GM23338 (cell line): ENCODE measurements around the gene SH3RF3. TPM values are rescaled to one million over a fixed set of nuclear protein-coding genes. Genes with fewer than 3 reads are reported as not detected.
A peak's percentile ranks its signal among the peaks of the same experiment; 100 is the strongest.

Experiments
- ATAC-seq: fragments of 200-7000 bp; cut with Tn5 transposase; 3 replicates; pipeline ENCODE4 v1.9.1; 2020
- DNase-seq: peaks from one replicate; pipeline ENCODE4 v3.0.0-alpha.2; 2015; ENCODE audit warnings: low spot score
- H2AFZ ChIP-seq: fragments of 200-600 bp; sonication (generic); 2 replicates; pipeline ENCODE4 v1.8.0; 2016; ENCODE audit warnings: antibody characterized with exemption, mild to moderate bottlenecking, moderate library complexity
- H3F3A ChIP-seq: fragments of 200-600 bp; sonication (generic); replicated peaks from 2 replicates; pipeline ENCODE4 v1.8.0; 2017; ENCODE audit warnings: antibody characterized with exemption, mixed run types, low read depth
- H3K27ac ChIP-seq: fragments of 200-600 bp; sonication (generic); 2 replicates; pipeline ENCODE4 v1.6.1; 2016; ENCODE audit warnings: low read depth
- H3K27me3 ChIP-seq: fragments of 200-600 bp; sonication (generic); 2 replicates; pipeline ENCODE4 v1.8.0; 2016; ENCODE audit warnings: mild to moderate bottlenecking, mixed run types, moderate library complexity; ENCODE audit not compliant: insufficient read depth
- H3K36me3 ChIP-seq: fragments of 200-600 bp; sonication (generic); 2 replicates; pipeline ENCODE4 v1.8.0; 2016; ENCODE audit warnings: mild to moderate bottlenecking; ENCODE audit not compliant: insufficient read depth
- H3K4me1 ChIP-seq: fragments of 200-600 bp; sonication (generic); 2 replicates; pipeline ENCODE4 v1.8.0; 2016; ENCODE audit warnings: mild to moderate bottlenecking, moderate library complexity; ENCODE audit not compliant: insufficient read depth
- H3K4me2 ChIP-seq: fragments of 200-600 bp; sonication (generic); 2 replicates; pipeline ENCODE4 v1.7.1; 2017; ENCODE audit warnings: mixed run types
- H3K4me3 ChIP-seq: fragments of 200-600 bp; sonication (generic); 2 replicates; pipeline ENCODE4 v1.6.1; 2016; ENCODE audit warnings: mixed run types
- H3K79me2 ChIP-seq: fragments of 200-600 bp; sonication (generic); replicated peaks from 2 replicates; pipeline ENCODE4 v1.8.0; 2017; ENCODE audit warnings: mild to moderate bottlenecking; ENCODE audit not compliant: insufficient read depth
- H3K9me2 ChIP-seq: fragments of 200-600 bp; sonication (generic); 2 replicates; pipeline ENCODE4 v1.8.0; 2017; ENCODE audit not compliant: insufficient read depth
- H4K20me1 ChIP-seq: fragments of 200-600 bp; sonication (generic); replicated peaks from 2 replicates; pipeline ENCODE4 v1.8.0; 2017; ENCODE audit warnings: mild to moderate bottlenecking; ENCODE audit not compliant: insufficient read depth
- H3K27ac Mint-ChIP-seq: 2 replicates; pipeline ENCODE4 v1.8.0; 2020; ENCODE audit warnings: inconsistent platforms, mild to moderate bottlenecking, moderate library complexity, mixed read lengths
- H3K27me3 Mint-ChIP-seq: 3 replicates; pipeline ENCODE4 v1.8.0; 2022; ENCODE audit warnings: low read depth, mild to moderate bottlenecking, moderate library complexity, mixed read lengths, inconsistent platforms; ENCODE audit not compliant: insufficient read depth, poor library complexity
- H3K36me3 Mint-ChIP-seq: 3 replicates; pipeline ENCODE4 v1.8.0; 2021; ENCODE audit warnings: low read depth, mild to moderate bottlenecking, inconsistent platforms, moderate library complexity, mixed read lengths
- H3K4me1 Mint-ChIP-seq: 3 replicates; pipeline ENCODE4 v1.8.0; 2020; ENCODE audit warnings: mild to moderate bottlenecking, inconsistent platforms, mixed read lengths
- H3K4me3 Mint-ChIP-seq: 3 replicates; pipeline ENCODE4 v1.8.0; 2021; ENCODE audit warnings: moderate library complexity, mild to moderate bottlenecking, inconsistent platforms, mixed read lengths
- H3K9me3 Mint-ChIP-seq: 3 replicates; pipeline ENCODE4 v1.8.0; 2020; ENCODE audit warnings: moderate library complexity, mild to moderate bottlenecking, inconsistent platforms, mixed read lengths
- CREB1 ChIP-seq: fragments of 250-450 bp; sonication (Bioruptor Pico); IDR thresholded peaks from 2 replicates; pipeline ENCODE4 v1.5.0; 2020; ENCODE audit warnings: low read depth, mild to moderate bottlenecking, moderate library complexity
- EZH2 ChIP-seq: fragments of 200-600 bp; sonication (generic); IDR thresholded peaks from one replicate; pipeline ENCODE4 v1.8.0; 2017; ENCODE audit warnings: antibody characterized with exemption, mild to moderate bottlenecking, low read depth; ENCODE audit not compliant: unreplicated experiment
- EZH2phosphoT487 ChIP-seq: fragments of 200-600 bp; sonication (generic); IDR thresholded peaks from one replicate; pipeline ENCODE4 v1.8.1; 2018; ENCODE audit warnings: antibody characterized with exemption; ENCODE audit not compliant: unreplicated experiment
- JUNB ChIP-seq: IDR thresholded peaks from one replicate; pipeline ENCODE4 v1.6.1; 2016; ENCODE audit warnings: antibody characterized with exemption; ENCODE audit not compliant: unreplicated experiment
- NANOG ChIP-seq: IDR thresholded peaks from 2 replicates; pipeline ENCODE4 v1.6.1; 2016; ENCODE audit warnings: antibody characterized with exemption, borderline replicate concordance
- POLR2AphosphoS5 ChIP-seq: IDR thresholded peaks from 2 replicates; pipeline ENCODE4 v1.6.1; 2016; ENCODE audit warnings: antibody characterized with exemption, low read depth
- STAT1 ChIP-seq: IDR thresholded peaks from one replicate; pipeline ENCODE4 v1.6.1; 2016; ENCODE audit warnings: antibody characterized with exemption; ENCODE audit not compliant: unreplicated experiment
- ZNF114 ChIP-seq: fragments of 250-450 bp; sonication (Bioruptor Pico); IDR thresholded peaks from 2 replicates; pipeline ENCODE4 v1.5.0; 2020; ENCODE audit warnings: mild to moderate bottlenecking, moderate library complexity
- ZNF331 ChIP-seq: fragments of 250-450 bp; sonication (Bioruptor Pico); IDR thresholded peaks from 2 replicates; pipeline ENCODE4 v1.5.0; 2020; ENCODE audit warnings: low read depth, mild to moderate bottlenecking, moderate library complexity
- polyA plus RNA-seq: library from polyadenylated mRNA; unstranded; fragments of >200 nt; fragmentation: Nextera tagmentation; extraction: Ambion mirVana; gene quantifications from 2 replicates; pipeline ENCODE4 v1.2.1, GENCODE V29; 2016
- total RNA-seq: library from RNA; depleted of rRNA; stranded (reverse); fragments of >200 nt; shearing (Covaris generic); gene quantifications from 2 replicates; pipeline ENCODE4 v1.2.3, GENCODE V29; 2014
- TF ChIP-seq, protein P1 (sequence below), 2 experiments: fragments of 200-600 bp in 1 of 2; sonication (generic) in 1 of 2; conservative IDR thresholded peaks; 2 replicates each; pipeline versions ENCODE4 v1.5.1 to v1.6.1; 2016 to 2017; ENCODE audit warnings: antibody characterized with exemption in 2 of 2, low read depth in 2 of 2, mild to moderate bottlenecking in 2 of 2, moderate library complexity in 1 of 2
- TF ChIP-seq, protein P2 (sequence below): IDR thresholded peaks from 2 replicates; pipeline ENCODE4 v1.6.1; 2016; ENCODE audit warnings: antibody characterized with exemption
- TF ChIP-seq, protein P3 (sequence below): IDR thresholded peaks from one replicate; pipeline ENCODE4 v1.6.1; 2018; ENCODE audit warnings: antibody characterized with exemption; ENCODE audit not compliant: unreplicated experiment
- TF ChIP-seq, protein P4 (sequence below): fragments of 250-450 bp; sonication (Bioruptor Pico); IDR thresholded peaks from 2 replicates; pipeline ENCODE4 v1.5.0; 2020; ENCODE audit warnings: mild to moderate bottlenecking, moderate library complexity

SH3RF3 gene
- total and polyA plus RNA-seq, 2 experiments from 2014 or later, result 0.11 to 0.63 TPM

DNA sequence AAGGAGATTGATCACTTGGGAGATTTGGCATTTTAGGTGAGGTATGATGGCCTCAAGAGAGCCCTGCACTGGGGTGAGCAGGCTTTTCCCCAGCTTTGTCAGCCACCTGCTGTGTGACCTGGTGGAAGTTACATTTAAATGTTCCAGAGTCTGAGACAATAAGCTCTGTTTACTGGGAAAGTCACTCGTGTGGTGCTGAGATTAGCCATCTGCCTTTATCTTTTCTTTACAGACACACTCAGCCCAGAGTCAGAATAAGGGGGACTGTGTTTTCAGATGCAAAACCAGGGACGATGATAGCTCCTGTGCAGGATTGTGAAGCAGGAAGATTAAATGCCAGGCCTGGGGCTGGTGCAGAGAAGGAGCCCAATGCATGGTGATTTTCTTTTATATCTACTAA, 47.9 kb downstream of the SH3RF3 start:
- H3K79me2 ChIP-seq, result no peaks in the 10 kb centered on the region
- no peak overlapping the region for H3K4me3 Mint-ChIP-seq
- no peaks in the 10 kb centered on the region for H3K9me2 ChIP-seq
- peaks cover 25% of the 10 kb centered on the region for H3K4me1 Mint-ChIP-seq
- no peak overlapping the region for H3K4me3 ChIP-seq
- peaks cover 7% of the 10 kb centered on the region; the same call in 2 of the 3 replicates for H3K36me3 Mint-ChIP-seq
- peak; percentile 42 for ATAC-seq
- TF ChIP-seq ZNF331 (CRISPR knock-in tag) (no peak), STAT1 (no peak), EZH2 (no peak), EZH2phosphoT487 (no peak), ZNF114 (CRISPR knock-in tag) (no peak), JUNB (no peak), NANOG (no peak), CREB1 (CRISPR knock-in tag) (no peak), POLR2AphosphoS5 (no peak)
- TF ChIP-seq, protein P1, sequence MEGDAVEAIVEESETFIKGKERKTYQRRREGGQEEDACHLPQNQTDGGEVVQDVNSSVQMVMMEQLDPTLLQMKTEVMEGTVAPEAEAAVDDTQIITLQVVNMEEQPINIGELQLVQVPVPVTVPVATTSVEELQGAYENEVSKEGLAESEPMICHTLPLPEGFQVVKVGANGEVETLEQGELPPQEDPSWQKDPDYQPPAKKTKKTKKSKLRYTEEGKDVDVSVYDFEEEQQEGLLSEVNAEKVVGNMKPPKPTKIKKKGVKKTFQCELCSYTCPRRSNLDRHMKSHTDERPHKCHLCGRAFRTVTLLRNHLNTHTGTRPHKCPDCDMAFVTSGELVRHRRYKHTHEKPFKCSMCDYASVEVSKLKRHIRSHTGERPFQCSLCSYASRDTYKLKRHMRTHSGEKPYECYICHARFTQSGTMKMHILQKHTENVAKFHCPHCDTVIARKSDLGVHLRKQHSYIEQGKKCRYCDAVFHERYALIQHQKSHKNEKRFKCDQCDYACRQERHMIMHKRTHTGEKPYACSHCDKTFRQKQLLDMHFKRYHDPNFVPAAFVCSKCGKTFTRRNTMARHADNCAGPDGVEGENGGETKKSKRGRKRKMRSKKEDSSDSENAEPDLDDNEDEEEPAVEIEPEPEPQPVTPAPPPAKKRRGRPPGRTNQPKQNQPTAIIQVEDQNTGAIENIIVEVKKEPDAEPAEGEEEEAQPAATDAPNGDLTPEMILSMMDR (conservative IDR thresholded peaks at IDR 0.05; ENCODE audit: low read depth in 2 of 2), result no peak
- TF ChIP-seq, protein P2, sequence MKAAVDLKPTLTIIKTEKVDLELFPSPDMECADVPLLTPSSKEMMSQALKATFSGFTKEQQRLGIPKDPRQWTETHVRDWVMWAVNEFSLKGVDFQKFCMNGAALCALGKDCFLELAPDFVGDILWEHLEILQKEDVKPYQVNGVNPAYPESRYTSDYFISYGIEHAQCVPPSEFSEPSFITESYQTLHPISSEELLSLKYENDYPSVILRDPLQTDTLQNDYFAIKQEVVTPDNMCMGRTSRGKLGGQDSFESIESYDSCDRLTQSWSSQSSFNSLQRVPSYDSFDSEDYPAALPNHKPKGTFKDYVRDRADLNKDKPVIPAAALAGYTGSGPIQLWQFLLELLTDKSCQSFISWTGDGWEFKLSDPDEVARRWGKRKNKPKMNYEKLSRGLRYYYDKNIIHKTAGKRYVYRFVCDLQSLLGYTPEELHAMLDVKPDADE, result no peak
- TF ChIP-seq, protein P3, sequence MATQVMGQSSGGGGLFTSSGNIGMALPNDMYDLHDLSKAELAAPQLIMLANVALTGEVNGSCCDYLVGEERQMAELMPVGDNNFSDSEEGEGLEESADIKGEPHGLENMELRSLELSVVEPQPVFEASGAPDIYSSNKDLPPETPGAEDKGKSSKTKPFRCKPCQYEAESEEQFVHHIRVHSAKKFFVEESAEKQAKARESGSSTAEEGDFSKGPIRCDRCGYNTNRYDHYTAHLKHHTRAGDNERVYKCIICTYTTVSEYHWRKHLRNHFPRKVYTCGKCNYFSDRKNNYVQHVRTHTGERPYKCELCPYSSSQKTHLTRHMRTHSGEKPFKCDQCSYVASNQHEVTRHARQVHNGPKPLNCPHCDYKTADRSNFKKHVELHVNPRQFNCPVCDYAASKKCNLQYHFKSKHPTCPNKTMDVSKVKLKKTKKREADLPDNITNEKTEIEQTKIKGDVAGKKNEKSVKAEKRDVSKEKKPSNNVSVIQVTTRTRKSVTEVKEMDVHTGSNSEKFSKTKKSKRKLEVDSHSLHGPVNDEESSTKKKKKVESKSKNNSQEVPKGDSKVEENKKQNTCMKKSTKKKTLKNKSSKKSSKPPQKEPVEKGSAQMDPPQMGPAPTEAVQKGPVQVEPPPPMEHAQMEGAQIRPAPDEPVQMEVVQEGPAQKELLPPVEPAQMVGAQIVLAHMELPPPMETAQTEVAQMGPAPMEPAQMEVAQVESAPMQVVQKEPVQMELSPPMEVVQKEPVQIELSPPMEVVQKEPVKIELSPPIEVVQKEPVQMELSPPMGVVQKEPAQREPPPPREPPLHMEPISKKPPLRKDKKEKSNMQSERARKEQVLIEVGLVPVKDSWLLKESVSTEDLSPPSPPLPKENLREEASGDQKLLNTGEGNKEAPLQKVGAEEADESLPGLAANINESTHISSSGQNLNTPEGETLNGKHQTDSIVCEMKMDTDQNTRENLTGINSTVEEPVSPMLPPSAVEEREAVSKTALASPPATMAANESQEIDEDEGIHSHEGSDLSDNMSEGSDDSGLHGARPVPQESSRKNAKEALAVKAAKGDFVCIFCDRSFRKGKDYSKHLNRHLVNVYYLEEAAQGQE, result no peak
- TF ChIP-seq, protein P4, sequence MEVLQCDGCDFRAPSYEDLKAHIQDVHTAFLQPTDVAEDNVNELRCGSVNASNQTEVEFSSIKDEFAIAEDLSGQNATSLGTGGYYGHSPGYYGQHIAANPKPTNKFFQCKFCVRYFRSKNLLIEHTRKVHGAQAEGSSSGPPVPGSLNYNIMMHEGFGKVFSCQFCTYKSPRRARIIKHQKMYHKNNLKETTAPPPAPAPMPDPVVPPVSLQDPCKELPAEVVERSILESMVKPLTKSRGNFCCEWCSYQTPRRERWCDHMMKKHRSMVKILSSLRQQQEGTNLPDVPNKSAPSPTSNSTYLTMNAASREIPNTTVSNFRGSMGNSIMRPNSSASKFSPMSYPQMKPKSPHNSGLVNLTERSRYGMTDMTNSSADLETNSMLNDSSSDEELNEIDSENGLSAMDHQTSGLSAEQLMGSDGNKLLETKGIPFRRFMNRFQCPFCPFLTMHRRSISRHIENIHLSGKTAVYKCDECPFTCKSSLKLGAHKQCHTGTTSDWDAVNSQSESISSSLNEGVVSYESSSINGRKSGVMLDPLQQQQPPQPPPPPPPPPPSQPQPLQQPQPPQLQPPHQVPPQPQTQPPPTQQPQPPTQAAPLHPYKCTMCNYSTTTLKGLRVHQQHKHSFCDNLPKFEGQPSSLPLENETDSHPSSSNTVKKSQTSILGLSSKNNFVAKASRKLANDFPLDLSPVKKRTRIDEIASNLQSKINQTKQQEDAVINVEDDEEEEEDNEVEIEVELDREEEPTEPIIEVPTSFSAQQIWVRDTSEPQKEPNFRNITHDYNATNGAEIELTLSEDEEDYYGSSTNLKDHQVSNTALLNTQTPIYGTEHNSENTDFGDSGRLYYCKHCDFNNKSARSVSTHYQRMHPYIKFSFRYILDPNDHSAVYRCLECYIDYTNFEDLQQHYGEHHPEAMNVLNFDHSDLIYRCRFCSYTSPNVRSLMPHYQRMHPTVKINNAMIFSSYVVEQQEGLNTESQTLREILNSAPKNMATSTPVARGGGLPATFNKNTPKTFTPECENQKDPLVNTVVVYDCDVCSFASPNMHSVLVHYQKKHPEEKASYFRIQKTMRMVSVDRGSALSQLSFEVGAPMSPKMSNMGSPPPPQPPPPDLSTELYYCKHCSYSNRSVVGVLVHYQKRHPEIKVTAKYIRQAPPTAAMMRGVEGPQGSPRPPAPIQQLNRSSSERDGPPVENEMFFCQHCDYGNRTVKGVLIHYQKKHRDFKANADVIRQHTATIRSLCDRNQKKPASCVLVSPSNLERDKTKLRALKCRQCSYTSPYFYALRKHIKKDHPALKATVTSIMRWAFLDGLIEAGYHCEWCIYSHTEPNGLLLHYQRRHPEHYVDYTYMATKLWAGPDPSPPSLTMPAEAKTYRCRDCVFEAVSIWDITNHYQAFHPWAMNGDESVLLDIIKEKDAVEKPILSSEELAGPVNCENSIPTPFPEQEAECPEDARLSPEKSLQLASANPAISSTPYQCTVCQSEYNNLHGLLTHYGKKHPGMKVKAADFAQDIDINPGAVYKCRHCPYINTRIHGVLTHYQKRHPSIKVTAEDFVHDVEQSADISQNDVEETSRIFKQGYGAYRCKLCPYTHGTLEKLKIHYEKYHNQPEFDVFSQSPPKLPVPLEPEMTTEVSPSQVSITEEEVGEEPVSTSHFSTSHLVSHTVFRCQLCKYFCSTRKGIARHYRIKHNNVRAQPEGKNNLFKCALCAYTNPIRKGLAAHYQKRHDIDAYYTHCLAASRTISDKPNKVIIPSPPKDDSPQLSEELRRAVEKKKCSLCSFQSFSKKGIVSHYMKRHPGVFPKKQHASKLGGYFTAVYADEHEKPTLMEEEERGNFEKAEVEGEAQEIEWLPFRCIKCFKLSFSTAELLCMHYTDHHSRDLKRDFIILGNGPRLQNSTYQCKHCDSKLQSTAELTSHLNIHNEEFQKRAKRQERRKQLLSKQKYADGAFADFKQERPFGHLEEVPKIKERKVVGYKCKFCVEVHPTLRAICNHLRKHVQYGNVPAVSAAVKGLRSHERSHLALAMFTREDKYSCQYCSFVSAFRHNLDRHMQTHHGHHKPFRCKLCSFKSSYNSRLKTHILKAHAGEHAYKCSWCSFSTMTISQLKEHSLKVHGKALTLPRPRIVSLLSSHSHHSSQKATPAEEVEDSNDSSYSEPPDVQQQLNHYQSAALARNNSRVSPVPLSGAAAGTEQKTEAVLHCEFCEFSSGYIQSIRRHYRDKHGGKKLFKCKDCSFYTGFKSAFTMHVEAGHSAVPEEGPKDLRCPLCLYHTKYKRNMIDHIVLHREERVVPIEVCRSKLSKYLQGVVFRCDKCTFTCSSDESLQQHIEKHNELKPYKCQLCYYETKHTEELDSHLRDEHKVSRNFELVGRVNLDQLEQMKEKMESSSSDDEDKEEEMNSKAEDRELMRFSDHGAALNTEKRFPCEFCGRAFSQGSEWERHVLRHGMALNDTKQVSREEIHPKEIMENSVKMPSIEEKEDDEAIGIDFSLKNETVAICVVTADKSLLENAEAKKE (CRISPR knock-in tag), result no peak
- H3K27ac ChIP-seq, result no peak overlapping the region
- peaks cover 8% of the 10 kb centered on the region for H3K4me1 ChIP-seq
- no peak overlapping the region for H3K27ac Mint-ChIP-seq
- H3K9me3 Mint-ChIP-seq, result peaks cover 21% of the 10 kb centered on the region; the same call in 2 of the 3 replicates
- no peaks in the 10 kb centered on the region for H3F3A ChIP-seq
- no peaks in the 10 kb centered on the region for H3K36me3 ChIP-seq
- no peaks in the 10 kb centered on the region for H4K20me1 ChIP-seq
- H3K4me2 ChIP-seq, result 0 out of 2 replicates have a peak overlapping the region, but pooled peaks have one; percentile 31
- no peak for DNase-seq
- H3K27me3 ChIP-seq, result no peaks in the 10 kb centered on the region
- H2AFZ ChIP-seq, result no peak overlapping the region
- H3K27me3 Mint-ChIP-seq, result peaks cover 1% of the 10 kb centered on the region
